GM21423 (cell line): ENCODE data around the gene PALLD.

Experiments used
- ATAC-seq: cut with Tn5 transposase; IDR thresholded peaks from one replicate; pipeline ENCODE4 v1.9.1; 2021; ENCODE audit warnings: mild to moderate bottlenecking, moderate library complexity; ENCODE audit not compliant: unreplicated experiment

The PALLD gene

GRCh38 chr4:168555437-168555836 is 58.6 kb downstream of the PALLD start:
- no peak for ATAC-seq

GRCh38 chr4:168557658-168558057 is 60.8 kb downstream of the PALLD start:
- no peak for ATAC-seq

GRCh38 chr4:168558599-168558998 is 61.7 kb downstream of the PALLD start:
- ATAC-seq, result no peak

- ATAC-seq, result no peak
These were observed 63.6 kb downstream of the PALLD start for GRCh38 chr4:168560184-168561180.

GRCh38 chr4:168562041-168562571 is 65.3 kb downstream of the PALLD start:
- ATAC-seq, result no peak

GRCh38 chr4:168564023-168564422 is 67.2 kb downstream of the PALLD start:
- ATAC-seq, result no peak

GRCh38 chr4:168565130-168565529 is 68.3 kb downstream of the PALLD start:
- no peak for ATAC-seq

GRCh38 chr4:168566726-168567125 is 69.9 kb downstream of the PALLD start:
- ATAC-seq, result no peak

GRCh38 chr4:168569066-168569930 is 72.4 kb downstream of the PALLD start:
- no peak for ATAC-seq

- ATAC-seq, result no peak
These were observed 73.1 kb downstream of the PALLD start for GRCh38 chr4:168569931-168570276.

- no peak for ATAC-seq
These were observed 73.6 kb downstream of the PALLD start for GRCh38 chr4:168570466-168570865.

GRCh38 chr4:168572002-168572401 is 75.2 kb downstream of the PALLD start:
- ATAC-seq, result no peak

- no peak for ATAC-seq
These were observed 77.0 kb downstream of the PALLD start for GRCh38 chr4:168573870-168574269.

- no peak for ATAC-seq
These were observed 77.9 kb downstream of the PALLD start for GRCh38 chr4:168574581-168575295.

- no peak for ATAC-seq
These were observed 78.6 kb downstream of the PALLD start for GRCh38 chr4:168575473-168575872.

- ATAC-seq, result no peak
These were observed 80.8 kb downstream of the PALLD start for GRCh38 chr4:168577624-168578023.

GRCh38 chr4:168580228-168580627 is 83.4 kb downstream of the PALLD start:
- ATAC-seq, result no peak

- ATAC-seq, result no peak
These were observed 87.5 kb downstream of the PALLD start for GRCh38 chr4:168584321-168584771.

- ATAC-seq, result peak; percentile 86
These were observed 88.6 kb downstream of the PALLD start for GRCh38 chr4:168585168-168586091.

GRCh38 chr4:168586926-168587325 is 90.1 kb downstream of the PALLD start:
- ATAC-seq, result no peak
